BE2C (cell line): Measurements from ENCODE around the gene PPP1R3F.

Experiments used
- DNase-seq: peaks from one replicate; pipeline ENCODE4 v3.0.0-alpha.2; 2020
- H3K27me3 ChIP-seq: fragments of 250-450 bp; sonication (Bioruptor Pico); 2 replicates; pipeline ENCODE4 v1.5.1; 2020; ENCODE audit warnings: mild to moderate bottlenecking
- H3K36me3 ChIP-seq: fragments of 250-450 bp; sonication (Bioruptor Pico); 2 replicates; pipeline ENCODE4 v1.5.1; 2020; ENCODE audit warnings: mild to moderate bottlenecking
- H3K4me1 ChIP-seq: fragments of 250-450 bp; sonication (Bioruptor Pico); 2 replicates; pipeline ENCODE4 v1.5.1; 2020
- H3K4me3 ChIP-seq: 2 replicates; pipeline ENCODE4 v1.5.1; 2011; ENCODE audit warnings: low read depth, low read length
- H3K9me3 ChIP-seq: fragments of 250-450 bp; sonication (Bioruptor Pico); 2 replicates; pipeline ENCODE4 v1.5.1; 2020
- CTCF ChIP-seq: IDR thresholded peaks from 2 replicates; pipeline ENCODE4 v1.5.1; 2012; ENCODE audit warnings: mild to moderate bottlenecking, low read depth, low read length

PPP1R3F gene

GRCh38 chrX:49233887-49234555 lies 35.6 kb upstream of the PPP1R3F start:
- no peaks in the 10 kb centered on the region for H3K9me3 ChIP-seq

GRCh38 chrX:49237060-49237459 lies 32.5 kb upstream of the PPP1R3F start:
- Histone ChIP-seq H3K4me1 (no peaks in the 10 kb centered on the region), H3K9me3 (no peaks in the 10 kb centered on the region), H3K27me3 (no peaks in the 10 kb centered on the region), H3K36me3 (no peaks in the 10 kb centered on the region), H3K4me3 (no peak overlapping the region)
- DNase-seq = no peak
- no peak for TF ChIP-seq CTCF

More at GRCh38 chrX:49233887-49234555, 35.6 kb upstream of the PPP1R3F start:
- DNase-seq = no peak
- Histone ChIP-seq H3K27me3 (no peaks in the 10 kb centered on the region), H3K4me1 (no peaks in the 10 kb centered on the region), H3K4me3 (no peak overlapping the region), H3K36me3 (no peaks in the 10 kb centered on the region)
- TF ChIP-seq CTCF = no peak

- no peak for TF ChIP-seq CTCF
- Histone ChIP-seq H3K36me3 (no peaks in the 10 kb centered on the region; the same call in 1 of the 2 replicates), H3K4me1 (no peaks in the 10 kb centered on the region), H3K9me3 (no peaks in the 10 kb centered on the region), H3K4me3 (no peak overlapping the region), H3K27me3 (no peaks in the 10 kb centered on the region)
- DNase-seq = no peak
Observed at GRCh38 chrX:49238735-49239134, 30.9 kb upstream of the PPP1R3F start.

GRCh38 chrX:49242545-49243066 lies 27.0 kb upstream of the PPP1R3F start:
- DNase-seq = no peak
- Histone ChIP-seq H3K9me3 (no peaks in the 10 kb centered on the region), H3K27me3 (no peaks in the 10 kb centered on the region), H3K36me3 (no peaks in the 10 kb centered on the region; the same call in 1 of the 2 replicates), H3K4me3 (no peak overlapping the region), H3K4me1 (no peaks in the 10 kb centered on the region)
- no peak for TF ChIP-seq CTCF

GRCh38 chrX:49243166-49243565 lies 26.4 kb upstream of the PPP1R3F start:
- H3K4me3 ChIP-seq = no peak overlapping the region
- no peak for TF ChIP-seq CTCF
- H3K4me1 ChIP-seq = no peaks in the 10 kb centered on the region
- no peaks in the 10 kb centered on the region for H3K27me3 ChIP-seq
- no peaks in the 10 kb centered on the region; the same call in 1 of the 2 replicates for H3K36me3 ChIP-seq
- H3K9me3 ChIP-seq = no peaks in the 10 kb centered on the region
- DNase-seq = no peak

- no peak for TF ChIP-seq CTCF
- Histone ChIP-seq H3K36me3 (no peaks in the 10 kb centered on the region; the same call in 1 of the 2 replicates), H3K4me3 (no peak overlapping the region), H3K9me3 (no peaks in the 10 kb centered on the region), H3K4me1 (no peaks in the 10 kb centered on the region), H3K27me3 (no peaks in the 10 kb centered on the region)
- no peak for DNase-seq
Observed at GRCh38 chrX:49244207-49244606, 25.4 kb upstream of the PPP1R3F start.
